Tongue (tissue), 2 donors: ENCODE data around the gene CLSTN2. TPM values are rescaled to one million over a fixed set of nuclear protein-coding genes. Genes with fewer than 3 reads are reported as not detected.

ENCODE experiments used
- DNase-seq: peaks from one replicate; pipeline ENCODE4 v3.0.0-alpha.2; 2015
- total RNA-seq: library from RNA; depleted of rRNA; stranded (reverse); fragments of >200 nt; gene quantifications from one replicate; pipeline ENCODE4 v1.2.3, GENCODE V29; 2014

CLSTN2 gene
- total RNA-seq, 1 donor from 2014 or later: 20.1 TPM

- DNase-seq: peak; percentile 75
Observed at GRCh38 chr3:140052771-140053702, 118.1 kb downstream of the CLSTN2 start.

- peak; percentile 13 for DNase-seq
Observed at GRCh38 chr3:140053794-140054193, 118.8 kb downstream of the CLSTN2 start.

DNA sequence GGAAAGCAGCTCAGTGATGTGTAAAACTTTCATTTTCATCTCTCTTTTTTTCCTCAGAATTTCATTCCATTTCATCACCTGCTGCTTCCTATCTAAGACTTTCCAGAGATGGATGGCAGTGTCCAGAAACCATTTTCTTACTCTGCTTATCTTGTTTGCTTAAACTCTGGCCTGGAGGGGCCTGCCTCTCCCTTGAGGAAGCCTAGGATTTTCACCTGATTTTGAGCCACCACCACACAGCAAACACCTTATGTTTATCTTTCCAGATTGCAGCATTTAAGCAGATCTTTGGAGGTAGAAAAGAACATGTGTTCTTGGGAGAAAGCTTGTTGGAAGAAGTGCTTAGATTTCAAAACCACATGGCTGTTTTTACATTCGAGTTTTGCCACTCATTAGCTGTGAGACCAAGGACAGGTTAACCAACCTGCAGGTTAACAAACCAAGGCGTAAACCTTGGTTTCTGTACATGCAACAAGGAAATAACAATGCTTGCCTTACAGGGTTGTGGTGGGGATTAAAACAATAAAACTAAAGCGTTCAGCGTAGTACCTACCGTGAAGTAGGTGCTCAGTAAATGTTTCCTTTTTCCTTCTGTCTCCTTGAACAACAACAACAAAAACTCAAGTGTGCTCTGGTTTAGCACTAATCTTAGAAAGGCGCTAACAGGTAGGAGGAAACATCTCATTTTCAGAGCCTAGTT lies 120.3 kb downstream of the CLSTN2 start:
- no peak for DNase-seq

DNA sequence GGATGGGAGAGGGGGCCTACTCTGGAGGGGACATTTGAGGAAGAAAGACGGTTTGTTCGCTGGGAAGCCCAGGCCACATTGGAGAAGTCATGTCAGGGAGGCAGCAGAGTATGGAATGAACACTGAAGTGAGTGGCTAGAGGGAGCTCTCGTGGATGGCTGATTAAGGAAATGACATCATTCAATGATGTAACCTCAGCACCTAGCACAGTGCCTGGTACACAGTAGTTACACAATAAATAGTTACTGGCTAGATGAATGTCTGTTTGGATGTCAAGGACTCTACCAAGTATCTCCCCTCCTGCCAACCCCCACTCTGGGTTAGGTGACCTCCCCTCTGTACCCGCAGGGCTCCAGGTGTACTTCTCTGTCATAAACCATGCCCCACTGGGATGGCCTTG lies 121.1 kb downstream of the CLSTN2 start:
- no peak for DNase-seq

GRCh38 chr3:140061211-140061610 lies 126.2 kb downstream of the CLSTN2 start:
- DNase-seq: no peak

GRCh38 chr3:140062461-140062860 lies 127.5 kb downstream of the CLSTN2 start:
- no peak for DNase-seq

GRCh38 chr3:140067487-140067886 lies 132.5 kb downstream of the CLSTN2 start:
- no peak for DNase-seq

- DNase-seq: no peak
Observed at GRCh38 chr3:140068494-140069017, 133.6 kb downstream of the CLSTN2 start.

DNA sequence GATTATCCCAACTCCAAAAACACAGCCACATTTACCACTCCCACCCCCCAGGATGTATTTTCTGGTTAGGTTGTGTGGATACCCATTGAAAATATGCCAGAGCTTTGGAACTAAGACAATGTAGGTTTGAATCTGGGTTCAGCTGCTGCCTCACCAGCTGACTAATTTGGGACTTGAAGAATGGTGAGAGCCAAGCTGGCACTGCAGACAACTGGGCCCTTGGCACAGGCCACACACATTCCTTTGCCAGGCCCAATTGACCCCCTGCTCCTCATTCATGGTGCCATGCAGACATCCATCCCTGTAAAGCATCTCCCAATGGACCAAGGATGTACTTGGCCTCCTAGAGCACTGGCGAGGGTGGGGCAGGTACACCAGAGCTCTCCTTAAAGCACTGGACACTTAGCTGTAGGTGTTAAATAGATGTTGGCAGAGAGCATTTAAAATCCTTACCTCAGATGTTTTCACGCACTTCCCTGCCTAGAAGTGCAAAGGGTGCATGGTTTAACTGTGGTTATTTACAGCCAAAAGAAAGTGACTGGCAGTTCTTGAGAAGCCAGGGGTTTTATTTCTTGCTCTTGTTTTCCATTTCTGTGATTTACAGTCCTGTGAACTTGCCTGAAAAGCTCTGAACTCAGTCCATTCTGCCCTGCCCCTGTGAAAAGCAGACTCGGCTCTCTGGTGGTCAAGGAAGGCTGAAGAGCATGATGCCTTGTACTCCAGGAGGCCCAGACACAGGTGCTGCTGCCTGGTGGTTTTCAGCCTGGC lies 138.5 kb downstream of the CLSTN2 start:
- no peak for DNase-seq

DNA sequence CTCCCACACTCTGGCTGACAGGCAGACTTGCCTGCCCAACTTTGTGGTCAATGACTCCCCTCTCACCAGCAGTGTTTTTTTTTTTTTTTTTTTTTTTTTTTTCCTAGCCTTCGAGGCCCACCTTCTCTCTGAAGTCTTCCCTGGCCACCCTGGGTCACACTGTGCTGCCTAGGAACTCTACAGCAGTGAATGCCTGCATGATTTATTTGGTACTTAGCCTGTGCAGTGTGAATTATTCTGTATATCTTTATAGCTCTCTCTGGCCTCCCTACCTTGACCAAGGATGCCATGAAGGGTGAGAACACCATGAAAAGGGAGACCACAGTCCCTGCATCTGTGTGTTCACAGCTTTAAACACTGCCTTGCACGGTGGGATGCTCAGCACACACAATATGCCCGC lies 141.6 kb downstream of the CLSTN2 start:
- DNase-seq: no peak

DNA sequence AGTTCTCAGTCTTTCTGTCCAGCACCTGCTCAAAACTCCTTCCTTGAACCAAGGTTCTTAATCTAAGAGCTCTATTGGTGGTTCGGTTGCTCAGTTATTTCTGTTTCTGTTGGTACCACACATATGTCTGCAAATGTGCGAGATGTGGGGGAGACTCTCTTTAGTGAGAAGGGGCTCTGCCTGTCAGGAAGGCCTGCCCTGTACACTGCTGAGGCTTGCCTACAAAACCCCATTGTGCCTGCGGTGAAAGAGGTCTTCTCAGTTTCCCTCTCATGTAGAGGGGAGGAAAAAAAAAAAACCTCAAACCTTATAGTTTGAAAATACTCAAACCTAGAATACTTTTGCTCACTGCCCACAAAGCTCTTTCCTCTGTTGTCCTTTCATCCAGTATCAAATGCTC lies 142.4 kb downstream of the CLSTN2 start:
- DNase-seq: no peak

DNA sequence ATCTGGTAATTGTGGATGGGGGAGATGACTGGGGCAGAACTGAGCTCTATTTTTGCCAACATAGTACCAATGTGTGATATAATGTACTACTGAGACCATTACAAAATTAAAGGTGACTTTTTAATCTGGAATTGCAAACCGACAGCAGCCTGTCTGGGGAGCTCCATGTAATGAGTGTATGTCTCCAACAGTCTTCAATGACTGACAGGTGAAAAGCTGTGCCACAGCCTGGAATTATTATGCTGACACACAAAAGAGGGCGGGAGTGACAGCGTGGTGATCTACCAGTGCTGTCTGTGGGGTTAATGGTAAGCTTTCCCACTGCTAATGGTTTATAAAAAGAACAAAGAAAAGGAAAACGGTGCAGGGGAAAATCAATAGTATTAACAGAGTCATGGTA lies 143.4 kb downstream of the CLSTN2 start:
- DNase-seq: no peak

- DNase-seq: no peak
Observed at GRCh38 chr3:140078940-140079339, 144.0 kb downstream of the CLSTN2 start.

DNA sequence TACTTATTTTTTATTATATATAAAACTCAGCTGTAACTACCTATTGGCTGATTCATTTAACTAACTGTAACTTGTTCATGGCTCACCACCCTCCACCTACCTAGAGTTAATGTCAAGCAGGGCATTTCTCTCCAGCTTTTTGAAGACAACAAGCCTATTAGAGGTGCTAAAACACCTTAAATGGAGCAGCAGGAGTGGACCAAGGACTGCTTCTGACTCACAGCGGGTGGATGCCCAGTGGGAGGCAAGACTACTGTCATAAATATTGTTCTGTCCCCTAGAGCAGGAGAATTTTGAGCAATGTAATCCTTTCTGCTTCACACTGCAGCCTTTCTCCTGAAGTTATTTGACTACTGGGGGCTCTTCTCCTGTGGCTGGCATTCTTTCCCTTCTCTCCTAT lies 146.9 kb downstream of the CLSTN2 start:
- DNase-seq: no peak

GRCh38 chr3:140085001-140085400 lies 150.0 kb downstream of the CLSTN2 start:
- no peak for DNase-seq

DNA sequence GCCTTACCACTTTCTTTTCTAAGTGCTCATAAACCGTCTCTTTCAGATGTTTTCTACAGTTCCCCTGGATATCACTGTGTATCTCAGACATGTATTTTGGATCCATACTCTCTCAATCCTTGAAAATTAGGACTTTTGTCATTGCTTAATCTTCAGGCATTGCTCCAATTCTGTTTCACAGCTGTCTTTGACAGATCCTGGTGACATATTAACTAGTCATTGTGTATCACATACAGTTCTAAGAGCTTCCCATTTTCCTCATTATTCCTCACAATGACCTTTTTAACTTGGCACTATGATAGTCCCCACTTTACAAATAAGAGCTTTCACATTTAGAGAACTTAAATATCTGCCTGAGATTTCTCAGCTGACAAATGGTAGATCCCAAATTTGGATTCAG lies 151.7 kb downstream of the CLSTN2 start:
- DNase-seq: no peak

DNA sequence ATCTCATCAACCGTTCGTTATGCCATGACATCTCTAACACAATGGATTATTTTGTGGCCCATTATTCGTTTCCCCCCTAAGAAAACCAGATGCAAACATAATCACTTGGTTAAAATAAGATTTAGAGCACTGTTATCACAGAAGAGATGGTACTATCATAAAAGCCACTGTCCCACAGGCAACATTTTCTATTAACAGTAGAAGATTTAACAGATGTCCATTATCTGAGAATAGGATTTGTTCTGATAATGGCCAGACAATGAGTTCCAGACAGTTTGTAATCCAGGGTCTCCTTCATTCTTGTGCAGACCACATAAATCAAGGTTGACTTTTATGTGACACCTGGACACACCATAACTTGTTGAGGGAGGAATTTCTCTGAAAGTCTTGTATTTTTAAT lies 153.1 kb downstream of the CLSTN2 start:
- no peak for DNase-seq

GRCh38 chr3:140088513-140088912 lies 153.5 kb downstream of the CLSTN2 start:
- DNase-seq: no peak

DNA sequence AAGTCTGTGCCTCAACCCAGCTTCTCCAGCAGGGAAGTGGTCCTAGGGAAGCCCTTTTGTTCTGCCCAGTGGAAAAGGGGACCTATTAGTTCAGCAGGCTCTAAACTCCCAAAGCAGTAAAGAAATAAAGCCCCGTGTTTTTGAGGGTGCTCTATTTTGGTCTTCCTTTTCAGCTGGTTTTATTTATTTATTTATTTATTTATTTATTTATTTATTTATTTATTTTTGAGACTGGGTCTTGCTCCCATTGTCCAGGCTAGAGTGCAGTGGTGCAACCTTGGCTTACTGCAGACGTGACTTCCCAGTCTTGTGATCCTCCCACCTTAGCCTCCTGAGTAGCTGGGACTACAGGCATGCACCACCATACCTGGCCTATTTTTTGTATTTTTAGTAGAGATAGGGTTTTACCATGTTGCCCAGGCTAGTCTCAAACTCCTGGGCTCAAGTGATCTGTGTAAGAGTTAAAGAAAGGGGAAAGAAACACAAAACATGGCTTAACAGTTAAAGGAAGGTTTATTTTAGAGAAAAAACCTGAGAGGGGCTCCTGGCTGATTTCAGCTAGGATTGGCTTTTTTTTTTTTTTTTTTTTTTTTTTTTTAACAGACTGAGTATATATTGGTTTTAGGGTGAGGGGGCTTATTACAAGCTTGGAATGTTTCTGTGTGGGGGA lies 154.6 kb downstream of the CLSTN2 start:
- no peak for DNase-seq

- peak; percentile 27 for DNase-seq
Observed at GRCh38 chr3:140091143-140091542, 156.2 kb downstream of the CLSTN2 start.

DNA sequence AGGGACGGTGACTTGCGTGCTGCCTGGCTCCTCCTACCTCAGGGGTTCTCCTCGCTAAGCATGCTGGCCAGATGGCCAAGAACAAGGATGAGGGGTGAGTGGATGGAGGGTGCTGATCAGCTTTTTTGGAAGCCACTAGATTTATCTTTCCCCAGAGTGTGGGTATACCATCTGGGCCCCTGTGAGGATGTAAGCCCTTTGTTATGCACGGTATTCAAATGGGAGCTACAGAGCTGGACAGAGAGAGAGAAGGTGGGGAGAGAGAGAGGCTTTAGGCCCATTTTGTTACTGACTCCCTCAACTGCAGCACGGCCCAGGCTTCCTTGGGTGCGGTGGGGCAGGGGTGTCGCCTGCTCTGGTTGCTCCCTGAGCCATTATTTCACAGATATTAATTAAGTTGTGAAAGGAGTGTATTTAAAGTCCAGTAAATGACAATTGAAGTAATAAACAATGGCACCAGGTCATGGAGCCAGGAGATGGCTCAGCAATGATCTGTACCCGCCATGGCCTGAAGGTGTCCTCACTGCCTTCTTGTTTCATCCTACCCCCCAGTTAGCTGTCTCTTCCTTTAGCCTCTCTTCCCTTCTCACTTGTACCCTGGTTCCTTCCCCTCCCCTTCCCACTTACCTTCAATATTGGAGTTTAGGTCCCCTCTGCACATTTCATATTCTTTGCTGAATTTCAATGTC lies 158.0 kb downstream of the CLSTN2 start:
- no peak for DNase-seq
